ENCODE results near the gene OR4C5.
"Not testable (repeated sequence)": the region's sequence is repeated elsewhere in the genome, so short reads cannot be mapped to it uniquely, and the experiment has no call there.

OR4C5 gene

GRCh38 chr11:48366365-48366764 is at the start of gene OR4C5:
TSS of gene OR4C5 (minus strand) at chr11:48366465. CDS start at chr11:48366465, 0 bp downstream.
- H2AFZ ChIP-seq, result no peak within 1 kb of the TSS
- no peak within 1 kb of the TSS for H3K27ac ChIP-seq
- H3K4me2 ChIP-seq (ENCODE audit: low read length), result no peak within 1 kb of the TSS
- no peaks in the 10 kb centered on the region for H3K27me3 ChIP-seq (ENCODE audit: control insufficient read depth, insufficient read depth, low read length)
- no peaks in the 10 kb centered on the region for H3K9me3 ChIP-seq (ENCODE audit: control insufficient read depth, low read length)
- no peaks in the 10 kb centered on the region for H3K4me1 ChIP-seq
- TF ChIP-seq, protein P1, sequence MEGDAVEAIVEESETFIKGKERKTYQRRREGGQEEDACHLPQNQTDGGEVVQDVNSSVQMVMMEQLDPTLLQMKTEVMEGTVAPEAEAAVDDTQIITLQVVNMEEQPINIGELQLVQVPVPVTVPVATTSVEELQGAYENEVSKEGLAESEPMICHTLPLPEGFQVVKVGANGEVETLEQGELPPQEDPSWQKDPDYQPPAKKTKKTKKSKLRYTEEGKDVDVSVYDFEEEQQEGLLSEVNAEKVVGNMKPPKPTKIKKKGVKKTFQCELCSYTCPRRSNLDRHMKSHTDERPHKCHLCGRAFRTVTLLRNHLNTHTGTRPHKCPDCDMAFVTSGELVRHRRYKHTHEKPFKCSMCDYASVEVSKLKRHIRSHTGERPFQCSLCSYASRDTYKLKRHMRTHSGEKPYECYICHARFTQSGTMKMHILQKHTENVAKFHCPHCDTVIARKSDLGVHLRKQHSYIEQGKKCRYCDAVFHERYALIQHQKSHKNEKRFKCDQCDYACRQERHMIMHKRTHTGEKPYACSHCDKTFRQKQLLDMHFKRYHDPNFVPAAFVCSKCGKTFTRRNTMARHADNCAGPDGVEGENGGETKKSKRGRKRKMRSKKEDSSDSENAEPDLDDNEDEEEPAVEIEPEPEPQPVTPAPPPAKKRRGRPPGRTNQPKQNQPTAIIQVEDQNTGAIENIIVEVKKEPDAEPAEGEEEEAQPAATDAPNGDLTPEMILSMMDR (IDR thresholded peaks at IDR 0.05), result no peak
- no peak within 1 kb of the TSS for H3K9ac ChIP-seq
- H3K4me3 ChIP-seq (ENCODE audit: low read depth, low read length), result no peak within 1 kb of the TSS
- H3K79me2 ChIP-seq, result no peaks in the 10 kb centered on the region
- H3K36me3 ChIP-seq (ENCODE audit: control insufficient read depth, insufficient read depth, low read length), result no peaks in the 10 kb centered on the region

DNA sequence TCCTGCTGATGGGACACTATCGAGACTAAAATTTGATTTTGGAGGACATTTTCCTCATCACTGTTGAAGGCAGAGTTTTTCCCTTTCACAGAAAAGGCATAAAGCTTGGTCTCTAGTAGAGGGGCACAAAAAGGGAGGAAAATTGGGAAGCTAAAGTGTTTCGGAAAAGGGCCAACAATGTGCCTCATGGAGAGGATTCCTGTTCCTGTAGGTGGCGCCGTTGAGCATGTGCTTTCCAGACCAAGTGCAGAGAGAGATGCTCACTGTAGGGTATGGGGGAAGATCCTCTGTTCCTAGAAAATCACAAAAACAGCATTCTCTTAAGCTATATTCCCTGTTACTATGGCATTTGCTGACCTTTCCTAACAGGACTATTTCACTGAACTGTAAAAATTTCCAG is 18.4 kb upstream of the OR4C5 start:
- Histone ChIP-seq H3K36me3 (ENCODE audit: control insufficient read depth, insufficient read depth, low read length) (no peaks in the 10 kb centered on the region), H3K4me2 (ENCODE audit: low read length) (no peak overlapping the region), H3K4me3 (ENCODE audit: low read depth, low read length) (no peak overlapping the region), H3K79me2 (no peaks in the 10 kb centered on the region), H3K9me3 (ENCODE audit: control insufficient read depth, low read length) (no peaks in the 10 kb centered on the region), H3K27ac (no peak overlapping the region), H3K27me3 (ENCODE audit: control insufficient read depth, insufficient read depth, low read length) (no peaks in the 10 kb centered on the region), H2AFZ (no peak overlapping the region), H3K4me1 (no peaks in the 10 kb centered on the region), H3K9ac (no peak overlapping the region)
- TF ChIP-seq, protein P1 (IDR thresholded peaks at IDR 0.05), result no peak

GRCh38 chr11:48384151-48384550 is 17.9 kb upstream of the OR4C5 start:
- H3K4me2 ChIP-seq (ENCODE audit: low read length); H3K36me3 ChIP-seq (ENCODE audit: control insufficient read depth, insufficient read depth, low read length); H3K9me3 ChIP-seq (ENCODE audit: control insufficient read depth, low read length); H3K4me3 ChIP-seq (ENCODE audit: low read depth, low read length); H3K4me1 ChIP-seq; H3K79me2 ChIP-seq; H2AFZ ChIP-seq; H3K27me3 ChIP-seq (ENCODE audit: control insufficient read depth, insufficient read depth, low read length); H3K27ac ChIP-seq; H3K9ac ChIP-seq: not testable (repeated sequence)

DNA sequence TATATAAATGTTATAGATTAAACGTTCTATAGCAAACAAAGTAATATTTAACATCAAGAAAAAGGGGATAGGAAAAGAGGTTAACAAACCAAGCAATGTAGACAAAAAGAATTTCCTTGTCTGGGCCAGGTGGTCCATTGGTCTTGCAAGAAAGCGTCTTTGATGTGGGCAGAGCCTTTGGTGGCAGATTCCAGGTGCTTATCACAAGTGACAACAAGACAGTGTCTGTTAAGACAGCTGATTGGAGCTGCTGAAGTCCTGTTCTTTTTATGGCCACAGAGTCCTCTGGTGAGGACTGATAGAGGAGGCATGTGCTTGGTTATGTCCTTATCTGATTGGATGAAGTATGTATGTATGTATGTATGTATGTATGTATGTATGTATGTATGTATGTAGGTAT is 5.0 kb downstream of the OR4C5 start:
- not testable (repeated sequence) for H3K9me3 ChIP-seq (ENCODE audit: control insufficient read depth, low read length); H3K4me2 ChIP-seq (ENCODE audit: low read length); H3K36me3 ChIP-seq (ENCODE audit: control insufficient read depth, insufficient read depth, low read length); H3K4me3 ChIP-seq (ENCODE audit: low read depth, low read length); H3K9ac ChIP-seq; H3K27me3 ChIP-seq (ENCODE audit: control insufficient read depth, insufficient read depth, low read length); H3K79me2 ChIP-seq; H3K4me1 ChIP-seq; H3K27ac ChIP-seq; H2AFZ ChIP-seq

DNA sequence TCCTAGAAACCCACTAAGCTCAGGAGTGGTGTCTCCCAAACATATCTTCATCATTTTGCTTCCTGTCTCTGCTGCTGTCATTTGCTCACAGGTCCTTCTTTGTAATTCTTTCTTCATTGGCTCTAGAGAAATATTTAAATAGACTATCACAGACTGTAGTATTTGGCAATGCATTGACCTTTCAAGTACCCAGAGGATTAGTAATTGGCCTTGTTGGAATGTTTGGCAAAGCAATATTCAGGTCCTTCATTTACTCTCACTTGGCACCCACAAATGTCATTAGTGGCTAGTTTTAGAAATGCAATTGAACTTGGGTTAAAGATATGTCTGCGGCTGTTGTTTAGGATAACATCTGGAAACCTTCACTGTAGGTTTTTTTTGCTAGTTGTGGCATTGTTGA is 11.6 kb downstream of the OR4C5 start:
- H3K9ac ChIP-seq, result no peak overlapping the region
- TF ChIP-seq, protein P1 (IDR thresholded peaks at IDR 0.05), result no peak
- no peak overlapping the region for H3K4me2 ChIP-seq (ENCODE audit: low read length)
- H3K36me3 ChIP-seq (ENCODE audit: control insufficient read depth, insufficient read depth, low read length), result no peaks in the 10 kb centered on the region
- no peaks in the 10 kb centered on the region for H3K27me3 ChIP-seq (ENCODE audit: control insufficient read depth, insufficient read depth, low read length)
- no peak overlapping the region for H2AFZ ChIP-seq
- H3K79me2 ChIP-seq, result no peaks in the 10 kb centered on the region
- H3K27ac ChIP-seq, result no peak overlapping the region
- H3K4me1 ChIP-seq, result no peaks in the 10 kb centered on the region
- H3K4me3 ChIP-seq (ENCODE audit: low read depth, low read length), result no peak overlapping the region
- H3K9me3 ChIP-seq (ENCODE audit: control insufficient read depth, low read length), result no peaks in the 10 kb centered on the region

GRCh38 chr11:48354013-48354412 is 12.3 kb downstream of the OR4C5 start:
- no peaks in the 10 kb centered on the region for H3K79me2 ChIP-seq
- H3K27me3 ChIP-seq (ENCODE audit: control insufficient read depth, insufficient read depth, low read length), result no peaks in the 10 kb centered on the region
- H3K27ac ChIP-seq, result no peak overlapping the region
- no peak overlapping the region for H2AFZ ChIP-seq
- H3K4me2 ChIP-seq (ENCODE audit: low read length), result no peak overlapping the region
- no peaks in the 10 kb centered on the region for H3K36me3 ChIP-seq (ENCODE audit: control insufficient read depth, insufficient read depth, low read length)
- H3K9me3 ChIP-seq (ENCODE audit: control insufficient read depth, low read length), result no peaks in the 10 kb centered on the region
- H3K9ac ChIP-seq, result no peak overlapping the region
- TF ChIP-seq, protein P1 (IDR thresholded peaks at IDR 0.05), result no peak
- no peaks in the 10 kb centered on the region for H3K4me1 ChIP-seq
- no peak overlapping the region for H3K4me3 ChIP-seq (ENCODE audit: low read depth, low read length)

GRCh38 chr11:48346286-48346685 is 20.0 kb downstream of the OR4C5 start:
- not testable (repeated sequence) for H3K9me3 ChIP-seq (ENCODE audit: control insufficient read depth, low read length); H3K4me3 ChIP-seq (ENCODE audit: low read depth, low read length); H3K4me1 ChIP-seq; H3K27me3 ChIP-seq (ENCODE audit: control insufficient read depth, insufficient read depth, low read length); H3K9ac ChIP-seq; H3K79me2 ChIP-seq; H3K36me3 ChIP-seq (ENCODE audit: control insufficient read depth, insufficient read depth, low read length); H3K27ac ChIP-seq; H3K4me2 ChIP-seq (ENCODE audit: low read length); H2AFZ ChIP-seq

GRCh38 chr11:48342505-48342904 is 23.8 kb downstream of the OR4C5 start:
- H3K27ac ChIP-seq; H3K9me3 ChIP-seq (ENCODE audit: control insufficient read depth, low read length); H3K4me1 ChIP-seq; H3K9ac ChIP-seq; H3K4me3 ChIP-seq (ENCODE audit: low read depth, low read length); H3K36me3 ChIP-seq (ENCODE audit: control insufficient read depth, insufficient read depth, low read length); H3K79me2 ChIP-seq; H3K27me3 ChIP-seq (ENCODE audit: control insufficient read depth, insufficient read depth, low read length); H2AFZ ChIP-seq; H3K4me2 ChIP-seq (ENCODE audit: low read length): not testable (repeated sequence)
